ENCODE measurements around the gene AVPR2. TPM values are rescaled to one million over a fixed set of nuclear protein-coding genes. Genes with fewer than 3 reads are reported as not detected.

Gene AVPR2
- total and polyA plus RNA-seq, 4 donors: 0.05 TPM; not detected in 3

GRCh38 chrX:153897899-153898298, 6.6 kb upstream of the AVPR2 start:
- no peaks in the 10 kb centered on the region for H3K36me3 ChIP-seq (ENCODE audit: control insufficient read depth in 4 of 4, insufficient read depth in 3 of 4, low read depth in 1 of 4, low read length in 3 of 4)
- peaks cover 0 to 3% (median under 1%) of the 10 kb centered on the region in 4 donors for H3K4me1 ChIP-seq (ENCODE audit: control insufficient read depth in 4 of 4, insufficient read depth in 4 of 4, low read length in 3 of 4)
- no peak overlapping the region for H3K4me3 ChIP-seq (ENCODE audit: low read depth in 1 of 3, low read length in 3 of 3)
- TF ChIP-seq CTCF (IDR thresholded peaks at IDR 0.05; ENCODE audit: low read depth, low read length, missing input control) (no peak), RAD21 (IDR thresholded peaks at IDR 0.05) (no peak), FOXA1 (IDR thresholded peaks at IDR 0.05) (no peak), EGR1 (IDR thresholded peaks at IDR 0.05; ENCODE audit: low read depth in 2 of 2) (no peak), RXRA (IDR thresholded peaks at IDR 0.05) (no peak), ZBTB33 (IDR thresholded peaks at IDR 0.05) (no peak), HNF4A (conservative IDR thresholded peaks at IDR 0.05) (no peak), ATF3 (IDR thresholded peaks at IDR 0.05) (no peak), REST (IDR thresholded peaks at IDR 0.05) (no peak), YY1 (IDR thresholded peaks at IDR 0.05) (no peak), SP1 (IDR thresholded peaks at IDR 0.05) (no peak), GABPA (IDR thresholded peaks at IDR 0.05 in 1 of 2, conservative IDR thresholded peaks at IDR 0.05 in 1 of 2) (no peak), FOXA2 (IDR thresholded peaks at IDR 0.05) (no peak), MAX (IDR thresholded peaks at IDR 0.05) (no peak), JUND (IDR thresholded peaks at IDR 0.05) (no peak)
- no peak overlapping the region for H3K27ac ChIP-seq (ENCODE audit: low read depth in 1 of 2, low read length in 2 of 2)
- H3K9me3 ChIP-seq (ENCODE audit: control insufficient read depth in 4 of 4, low read length in 3 of 4): no peaks in the 10 kb centered on the region
- no peaks in the 10 kb centered on the region for H3K27me3 ChIP-seq (ENCODE audit: control insufficient read depth in 4 of 4, insufficient read depth in 4 of 4, low read length in 3 of 4)
- no peak overlapping the region for H3K9ac ChIP-seq (ENCODE audit: low read depth in 1 of 2, low read length in 2 of 2)
- DNase-seq (ENCODE audit: low spot score): no peak
